SKM-1 treated with dmso at 0.1 percent for 144 hours (cell line): Measurements from ENCODE around the gene ARHGEF28.

ENCODE experiments used
- DNase-seq: peaks from one replicate; lab custom pipeline; 2025; ENCODE audit not compliant: unreplicated experiment; lab: John Stamatoyannopoulos, UW

Gene ARHGEF28

DNA sequence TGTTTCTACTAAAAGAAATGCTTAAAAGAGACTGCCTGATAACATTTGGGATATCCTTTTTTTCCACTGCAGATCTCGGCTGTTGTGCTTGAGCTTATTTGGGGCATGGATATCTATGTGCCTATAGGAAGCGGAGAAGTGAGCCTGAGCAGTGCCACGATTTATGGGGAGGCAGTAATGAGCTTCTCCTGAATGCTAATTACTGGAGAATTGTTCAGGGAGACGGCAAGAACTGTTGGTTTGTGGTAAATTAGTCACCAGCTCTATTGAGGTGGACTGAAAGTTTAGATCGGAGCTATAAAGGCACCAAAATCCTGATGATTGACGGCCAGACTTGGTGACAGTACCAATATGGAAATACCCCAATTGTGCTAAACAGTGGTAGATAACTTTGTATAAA lies 186.5 kb downstream of the ARHGEF28 start:
- DNase-seq = no peak

DNA sequence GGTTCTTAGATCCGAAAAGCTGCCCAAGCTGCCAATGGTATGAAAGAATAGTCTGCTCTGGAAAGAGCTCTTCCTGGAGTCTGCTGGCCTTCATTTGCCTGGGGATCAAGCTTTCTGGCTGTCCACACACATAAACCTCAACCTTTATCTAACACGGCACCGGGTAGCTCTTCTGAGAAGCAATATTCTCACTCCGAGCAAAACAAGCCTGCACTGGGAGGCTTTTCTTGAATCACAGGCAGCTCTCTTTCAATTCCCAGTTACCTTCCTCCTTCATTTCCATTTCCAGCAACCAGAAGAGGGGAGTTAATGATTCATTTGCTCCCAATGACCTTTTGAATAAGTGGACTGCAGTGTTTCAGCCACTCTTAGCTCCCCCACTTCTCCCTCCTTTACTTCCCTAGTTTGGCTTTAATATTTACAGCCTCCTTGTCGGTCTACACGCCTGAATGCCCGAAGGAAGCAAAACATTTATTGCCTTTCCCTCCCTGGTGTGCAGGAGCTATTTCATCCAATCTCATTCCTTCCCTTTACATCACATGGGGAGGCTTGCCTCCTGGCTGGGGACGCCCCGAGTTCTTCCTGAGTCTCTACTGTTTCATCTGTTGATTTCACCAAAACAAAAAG lies 187.1 kb downstream of the ARHGEF28 start:
- no peak for DNase-seq

DNA sequence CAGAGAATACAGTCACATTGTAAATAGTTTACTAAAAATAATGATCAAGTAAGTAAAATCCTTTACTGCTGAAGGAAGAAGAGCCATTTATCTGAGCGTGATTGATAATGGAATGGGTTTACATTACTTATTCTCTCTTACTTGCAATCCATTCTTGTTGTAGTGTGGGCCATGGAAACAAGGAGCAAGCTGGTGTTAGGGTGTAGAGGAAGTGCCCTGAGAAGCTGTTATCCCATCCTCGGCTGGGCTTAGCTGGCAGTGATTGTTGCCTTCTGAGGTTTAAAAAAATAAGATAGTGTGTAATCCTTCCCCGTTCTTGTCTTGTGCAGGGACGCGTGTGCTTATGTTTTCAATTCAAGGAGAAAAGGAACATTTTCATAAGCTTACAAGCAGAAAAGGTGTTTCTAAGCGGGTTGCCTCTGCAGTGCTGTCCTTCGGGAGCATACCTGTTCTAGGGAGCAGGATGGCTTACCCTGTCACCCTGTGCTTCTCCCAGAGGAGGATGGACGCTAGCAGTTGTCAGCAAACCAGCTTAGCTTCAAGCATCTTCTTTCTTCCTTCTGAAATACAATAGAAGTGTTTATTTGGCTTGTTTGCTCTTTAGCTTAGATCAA lies 188.3 kb downstream of the ARHGEF28 start:
- no peak for DNase-seq

DNA sequence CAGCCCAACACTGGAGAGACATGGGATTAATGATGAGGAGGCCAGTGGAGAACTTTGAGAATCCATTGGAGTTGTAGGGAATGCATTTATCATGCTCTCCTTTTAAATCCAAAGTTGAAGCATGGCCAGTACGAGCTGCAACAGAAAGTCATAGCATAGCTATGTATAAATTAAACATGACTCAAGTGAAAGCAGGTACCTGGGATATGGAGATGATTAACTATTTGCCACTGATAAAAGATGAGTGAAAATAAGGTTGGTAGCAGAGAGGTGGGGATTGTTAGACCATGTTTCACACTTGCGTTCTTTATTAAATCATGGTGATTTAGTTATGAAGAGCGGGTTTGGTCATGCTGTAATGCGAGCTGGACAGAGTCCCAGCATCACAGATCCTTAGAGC lies 189.6 kb downstream of the ARHGEF28 start:
- DNase-seq = no peak

DNA sequence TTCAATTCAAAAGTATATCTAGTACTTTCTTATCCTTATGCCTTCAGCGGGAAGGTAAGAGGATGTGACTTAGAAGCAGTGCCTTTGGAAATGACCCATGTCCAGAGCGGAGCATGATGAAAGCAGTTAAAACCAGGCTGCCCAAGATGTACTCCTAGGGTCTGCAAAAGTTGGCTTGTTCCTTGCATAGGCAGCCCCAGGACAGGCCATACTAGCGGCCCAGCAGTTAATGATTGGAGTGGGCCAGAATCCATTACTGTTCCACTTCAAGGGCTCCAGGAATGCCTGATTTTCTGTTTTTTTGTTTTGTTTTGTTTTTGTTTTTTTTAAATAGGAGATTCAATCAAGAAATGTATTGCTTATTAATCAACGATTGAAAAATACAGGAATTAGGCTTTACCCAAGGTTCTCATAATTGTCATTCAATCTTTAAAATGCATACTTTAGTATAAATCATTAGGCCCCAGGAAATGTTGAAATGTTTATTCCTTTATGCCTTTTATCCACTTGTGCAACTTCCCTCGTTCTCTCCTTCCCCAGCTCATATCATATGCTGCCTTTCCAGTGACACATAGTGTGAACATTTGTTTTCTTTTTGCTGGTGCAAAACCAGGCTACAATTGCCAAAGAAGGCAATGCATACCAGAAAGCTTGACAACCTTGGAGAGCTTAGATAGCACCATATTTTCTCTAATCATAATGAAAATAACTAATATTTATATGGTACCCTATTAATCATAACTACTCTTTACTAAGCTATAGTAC lies 190.8 kb downstream of the ARHGEF28 start:
- DNase-seq = no peak

DNA sequence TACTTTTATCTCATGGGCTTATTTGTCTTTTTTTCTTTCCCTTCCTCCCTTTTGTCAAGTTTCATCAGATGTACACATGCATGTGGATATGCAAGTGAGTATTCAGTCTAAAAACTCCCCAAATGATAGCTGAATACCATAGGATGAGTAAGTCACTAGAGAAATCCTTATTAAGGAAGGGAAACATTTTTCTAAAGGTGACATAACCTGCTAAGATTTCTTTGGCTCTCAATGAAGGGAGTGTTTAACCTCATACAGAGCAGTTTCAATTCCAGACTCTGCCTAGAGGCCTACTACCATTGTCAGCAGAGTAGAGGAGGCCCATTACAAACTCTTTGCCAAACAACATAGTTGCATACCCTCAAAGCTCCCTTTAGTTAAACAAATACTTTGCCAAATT lies 192.4 kb downstream of the ARHGEF28 start:
- DNase-seq = no peak

DNA sequence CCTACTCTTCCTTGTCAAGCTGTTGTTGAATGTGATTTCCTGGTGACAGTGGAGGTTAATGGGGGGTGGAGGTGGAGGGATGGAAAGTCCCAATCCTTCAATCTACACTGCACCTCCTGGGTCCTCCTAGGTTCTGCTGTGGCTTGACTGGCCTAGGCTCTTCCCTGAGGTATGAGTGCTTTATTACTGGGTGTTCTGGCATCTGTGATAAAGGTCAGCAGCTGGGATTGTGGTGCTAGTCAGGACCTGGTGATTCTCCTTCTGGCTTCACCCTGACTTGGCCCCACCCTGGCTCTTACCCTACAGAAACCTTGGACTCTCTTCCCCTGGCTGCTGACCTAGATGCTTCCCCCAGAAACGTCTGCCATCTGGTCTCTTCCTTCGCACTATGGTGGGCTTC lies 194.3 kb downstream of the ARHGEF28 start:
- DNase-seq = no peak

DNA sequence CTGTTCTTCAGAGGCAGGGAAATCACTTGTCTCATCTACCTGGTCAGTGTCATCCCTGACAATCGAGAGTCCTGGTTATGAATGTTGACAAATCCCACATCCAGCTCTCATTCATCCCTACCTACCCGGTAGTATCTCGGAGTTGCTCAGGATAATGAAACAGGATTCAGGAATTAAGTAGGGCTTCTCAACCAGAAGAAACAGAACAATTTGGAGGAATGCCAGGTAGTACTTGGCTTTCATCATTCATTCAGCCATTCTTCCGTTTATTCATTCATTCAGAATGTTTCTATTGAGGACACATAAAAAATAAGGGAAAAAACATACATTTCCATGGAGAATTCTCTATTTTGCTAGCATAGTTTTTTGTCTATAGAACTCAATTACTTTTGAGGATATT lies 195.0 kb downstream of the ARHGEF28 start:
- DNase-seq = no peak

DNA sequence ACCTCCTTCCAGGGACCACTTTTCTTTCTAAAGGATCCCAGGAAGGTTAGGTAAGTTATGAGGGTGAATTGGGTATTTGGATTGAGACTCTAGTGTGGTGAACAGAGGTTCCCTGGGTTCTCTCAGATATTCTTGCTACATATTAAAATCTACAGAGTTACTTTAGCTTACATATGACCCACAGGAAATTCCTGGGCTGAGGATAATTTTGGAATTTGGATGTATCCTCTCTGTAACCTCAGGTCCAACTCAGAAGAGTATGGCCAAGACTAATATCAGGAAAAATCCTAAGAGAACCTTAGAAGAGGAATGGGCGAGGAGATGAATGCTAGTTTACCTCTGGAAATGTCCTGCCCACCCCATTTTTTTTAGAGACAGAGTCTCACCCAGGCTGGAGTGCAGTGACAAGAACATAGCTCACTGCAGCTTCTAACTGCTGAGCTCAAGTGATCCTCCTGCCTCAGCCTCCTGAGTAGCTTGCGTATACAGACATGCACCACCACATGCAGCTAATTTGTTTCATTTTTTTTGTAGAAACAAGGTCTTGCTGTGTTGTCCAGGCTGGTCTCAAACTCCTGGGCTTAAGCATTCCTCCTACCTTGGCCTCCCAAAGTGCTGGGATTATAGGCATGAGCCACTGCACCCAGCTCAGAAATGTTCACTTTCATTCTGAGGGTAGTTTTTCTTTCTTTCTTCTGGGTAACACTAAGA lies 196.4 kb downstream of the ARHGEF28 start:
- no peak for DNase-seq

DNA sequence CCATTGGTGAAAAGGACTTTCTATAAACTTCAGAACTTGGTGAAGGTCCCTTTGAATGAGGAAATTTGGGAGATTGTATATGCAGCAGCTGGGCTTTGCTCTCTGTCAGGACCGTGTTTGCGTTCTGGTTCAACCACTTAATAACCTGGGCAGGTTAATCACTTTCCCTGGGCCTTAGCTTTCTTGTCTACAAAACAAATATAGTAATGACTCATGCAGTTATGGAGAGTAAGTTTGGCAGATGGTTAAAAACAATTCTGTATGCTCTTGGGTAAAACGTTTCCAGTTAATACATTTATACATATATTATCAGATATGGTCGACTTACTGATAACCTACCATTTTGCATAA lies 197.0 kb downstream of the ARHGEF28 start:
- no peak for DNase-seq

DNA sequence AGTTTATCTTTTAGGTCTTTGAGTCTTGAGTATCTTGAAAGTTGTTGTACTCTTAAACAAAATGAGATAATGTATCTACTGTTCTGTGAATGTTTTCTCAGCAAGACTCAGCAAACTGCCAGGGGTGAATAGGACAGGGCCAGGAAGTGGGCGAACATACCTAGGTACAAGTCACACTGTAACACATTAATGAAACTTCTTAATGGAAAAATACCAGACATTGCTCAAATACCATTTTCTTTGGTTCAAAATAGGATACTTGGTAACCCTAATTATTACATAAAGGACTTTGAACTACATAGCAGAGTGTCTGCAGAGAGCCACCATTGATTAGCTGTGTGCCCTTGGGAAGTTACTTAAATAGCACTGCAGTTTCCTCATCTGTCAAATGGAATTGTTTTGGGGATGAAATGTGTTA lies 197.5 kb downstream of the ARHGEF28 start:
- DNase-seq = no peak

DNA sequence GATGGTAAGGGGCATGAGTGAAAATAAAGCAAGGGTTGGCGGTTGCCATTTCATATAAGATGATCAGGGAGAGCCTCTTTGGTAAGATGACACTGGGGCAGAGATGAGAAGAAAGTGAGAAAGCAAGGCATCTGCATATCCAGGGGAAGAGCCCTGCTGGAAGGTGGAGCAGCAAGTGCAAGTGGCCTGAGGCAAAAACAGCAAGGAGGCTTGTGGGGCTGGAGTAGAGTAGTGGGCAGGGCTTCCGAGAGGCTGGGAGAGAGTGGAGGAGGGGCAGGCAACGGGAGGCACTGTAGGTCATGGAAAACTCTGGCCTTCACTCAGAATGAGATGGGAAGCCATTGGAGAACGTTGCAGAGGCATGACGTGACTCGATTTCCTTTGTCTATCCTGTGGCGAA lies 199.2 kb downstream of the ARHGEF28 start:
- no peak for DNase-seq

DNA sequence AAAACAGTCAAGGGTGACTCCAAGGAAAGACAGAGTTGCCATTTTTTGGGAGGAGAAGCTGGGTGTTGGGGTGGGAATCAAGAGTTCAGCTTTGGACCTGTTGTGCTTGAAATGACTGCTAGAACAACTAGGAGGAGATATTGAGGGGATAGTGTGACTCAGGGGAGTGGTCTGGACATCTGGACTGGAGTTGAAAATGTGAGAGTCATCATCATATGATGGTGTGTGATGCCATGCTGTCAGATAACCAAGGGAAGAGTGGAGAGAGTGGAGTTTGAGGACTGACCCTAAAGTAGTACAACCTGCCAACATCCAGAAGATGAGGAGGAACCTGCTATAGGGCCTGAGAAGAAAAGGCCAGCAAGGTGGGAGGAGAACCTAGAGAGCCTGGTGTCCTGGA lies 199.7 kb downstream of the ARHGEF28 start:
- DNase-seq = no peak

DNA sequence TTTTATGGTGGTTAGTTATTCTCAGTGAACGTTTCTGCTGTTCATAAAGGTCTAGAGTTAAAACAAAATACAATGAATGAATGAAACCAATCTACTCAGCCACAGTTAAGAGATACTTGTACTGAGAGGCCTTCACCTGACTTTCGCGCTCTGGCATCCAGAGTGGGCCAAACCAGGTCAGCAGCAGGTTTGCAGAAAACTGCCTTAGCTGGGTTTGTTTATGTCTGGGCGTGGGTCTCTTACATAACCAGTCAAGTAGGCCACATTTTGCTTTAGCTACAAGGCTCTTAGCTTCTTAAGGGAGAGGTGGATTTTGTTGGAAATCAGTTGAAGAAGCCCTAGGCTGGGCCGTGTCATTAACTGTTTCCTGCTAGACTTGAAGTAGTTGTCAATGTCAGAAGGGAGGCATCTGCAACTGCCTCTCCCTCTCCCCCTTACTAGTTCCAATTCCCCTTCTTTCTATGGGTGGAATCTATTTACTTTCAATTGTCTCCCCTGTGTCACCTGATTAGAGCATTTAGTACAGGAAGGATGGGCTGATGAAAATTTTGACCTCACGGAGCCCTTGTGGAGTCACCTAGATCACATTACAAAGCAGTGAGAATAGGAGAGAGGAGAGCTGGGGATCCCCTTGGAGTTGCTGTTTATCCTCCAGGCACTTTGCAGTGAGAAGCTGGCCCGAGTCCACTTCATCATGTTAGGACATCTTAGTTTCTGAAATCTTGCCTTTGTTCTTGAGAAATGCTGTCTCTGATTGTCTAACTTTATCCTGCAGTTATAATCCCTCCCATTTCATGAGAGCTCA lies 200.5 kb downstream of the ARHGEF28 start:
- DNase-seq = no peak

DNA sequence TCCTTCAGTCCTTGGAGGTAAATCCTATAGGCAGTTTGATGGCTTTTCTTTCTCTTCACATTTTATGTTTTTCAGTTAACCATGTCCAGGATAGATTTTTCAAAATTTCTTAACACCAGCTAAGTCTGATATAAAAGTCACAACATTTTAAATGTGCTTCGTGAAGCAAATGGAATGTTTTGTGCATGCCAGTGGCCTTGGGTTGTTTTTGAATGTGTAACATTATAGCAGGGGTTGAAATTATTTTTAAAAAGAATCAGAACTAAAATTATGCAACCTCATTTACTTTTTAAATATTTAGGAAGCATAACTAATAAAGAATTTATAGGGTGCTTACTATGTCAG lies 201.1 kb downstream of the ARHGEF28 start:
- no peak for DNase-seq

DNA sequence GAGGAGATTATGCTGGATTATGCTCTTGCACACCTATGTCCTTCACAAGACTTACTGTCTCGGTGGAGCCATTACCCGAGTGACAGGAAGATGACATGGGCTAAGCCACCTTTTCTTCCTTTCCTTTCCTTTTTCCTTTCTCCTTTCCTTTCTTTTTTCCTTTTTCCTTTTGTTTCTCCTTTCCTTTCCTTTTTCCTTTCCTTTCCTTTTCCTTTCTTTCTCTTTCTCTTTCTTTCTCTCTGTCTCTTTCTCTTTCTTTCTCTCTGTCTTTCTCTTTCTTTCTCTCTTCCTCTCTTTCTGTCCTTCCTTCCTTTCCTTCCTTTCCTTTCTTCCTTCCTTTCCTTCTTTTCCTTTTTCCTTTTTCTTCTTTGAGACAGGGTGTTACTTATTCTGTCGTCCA lies 202.5 kb downstream of the ARHGEF28 start:
- no peak for DNase-seq

DNA sequence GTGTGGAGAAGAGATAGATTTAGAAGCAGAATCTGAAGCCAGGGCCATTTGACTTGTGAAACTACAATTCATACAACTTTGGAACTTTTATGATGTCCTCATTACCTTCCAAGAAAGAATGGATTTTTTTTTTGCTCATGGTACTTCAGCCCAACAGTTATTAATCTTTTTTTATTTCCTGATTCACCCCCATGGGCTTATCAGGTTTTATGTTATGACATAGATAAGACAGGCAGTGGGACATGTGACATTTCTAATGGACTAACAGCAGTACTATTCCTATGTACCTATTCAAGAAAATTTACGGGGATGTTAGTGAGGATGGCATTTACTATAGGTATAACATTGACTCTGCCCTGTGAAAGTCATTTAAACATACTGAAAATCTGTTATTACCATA lies 204.7 kb downstream of the ARHGEF28 start:
- no peak for DNase-seq

DNA sequence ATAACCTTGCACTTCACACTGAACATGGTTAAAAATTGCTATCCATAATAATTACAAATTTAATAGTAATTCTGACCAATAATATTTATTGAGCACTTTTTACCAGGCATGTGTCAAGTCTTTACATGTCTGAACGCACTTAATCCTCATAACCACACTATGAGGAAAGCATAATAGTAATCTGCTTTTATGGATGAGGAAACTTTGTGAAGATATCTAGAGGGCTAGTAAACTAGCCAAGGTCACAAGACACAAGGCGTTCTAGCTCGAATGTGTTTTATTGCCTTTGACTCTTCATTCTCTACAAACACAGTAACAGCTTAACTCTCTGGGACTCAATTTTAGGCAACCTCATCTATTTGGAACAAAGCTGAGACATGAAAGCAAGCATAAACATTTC lies 205.1 kb downstream of the ARHGEF28 start:
- DNase-seq = no peak

DNA sequence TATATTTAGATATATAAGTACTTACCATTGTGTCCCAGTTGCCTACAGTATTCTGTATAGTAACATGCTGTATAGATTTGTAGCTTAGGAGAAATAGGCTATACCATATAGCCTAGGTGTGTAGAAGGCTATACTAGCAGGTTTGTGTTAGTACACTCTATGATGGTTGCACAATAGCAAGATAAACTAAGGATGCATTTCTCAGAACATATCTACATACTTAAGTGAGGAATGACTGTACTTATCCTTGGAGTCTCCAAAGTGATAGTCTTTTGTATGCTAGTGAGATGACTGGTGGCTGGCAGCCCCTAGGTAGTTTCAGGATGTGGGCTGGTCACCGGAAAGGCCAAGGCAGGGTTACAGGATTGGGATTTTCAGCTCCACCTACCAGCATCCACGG lies 208.7 kb downstream of the ARHGEF28 start:
- DNase-seq = no peak

DNA sequence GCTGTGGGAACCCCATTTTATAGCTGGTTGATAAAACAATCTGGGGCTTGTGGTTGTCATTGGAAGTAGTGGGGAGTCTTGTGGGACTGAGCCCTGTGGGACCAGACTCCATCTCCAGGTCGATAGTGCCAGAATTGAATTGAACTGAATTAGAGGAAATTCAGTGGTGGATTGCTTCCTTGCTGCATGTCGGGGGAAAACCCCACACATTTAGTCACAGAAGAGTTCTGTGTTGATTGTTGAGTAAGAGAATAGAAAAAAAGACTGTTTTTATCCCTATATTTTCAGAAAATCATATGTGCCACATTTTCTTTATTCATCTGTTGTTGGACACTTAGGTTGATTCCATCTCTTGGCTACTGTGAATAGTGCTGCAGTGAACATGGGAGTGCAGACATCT lies 209.7 kb downstream of the ARHGEF28 start:
- no peak for DNase-seq

DNA sequence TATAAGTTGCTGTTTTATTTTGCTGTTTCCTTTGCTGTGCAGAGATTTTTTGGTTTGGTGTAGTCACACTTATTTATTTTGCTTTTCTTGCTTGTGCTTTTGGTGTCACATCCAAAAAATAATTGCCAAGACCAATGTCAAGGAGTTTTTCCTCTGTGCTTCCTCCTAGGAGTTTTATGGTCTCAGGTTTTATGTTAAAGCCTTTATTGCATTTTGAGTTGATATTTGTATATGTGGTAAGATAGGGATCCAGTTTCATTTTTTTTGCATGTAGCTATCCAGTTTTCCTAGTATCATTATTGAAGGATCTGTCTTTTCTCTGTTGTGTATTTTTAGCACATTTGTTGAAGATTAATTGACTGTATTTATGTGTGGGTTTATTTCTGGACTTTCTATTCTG lies 210.6 kb downstream of the ARHGEF28 start:
- DNase-seq = no peak
